GM23248 (cell line): ENCODE results near the gene CD164L2.

Source experiments
- EZH2 ChIP-seq: fragments of 200-600 bp; sonication (generic); IDR thresholded peaks from 2 replicates; pipeline ENCODE4 v1.6.1; 2018; ENCODE audit warnings: antibody characterized with exemption, mild to moderate bottlenecking; ENCODE audit not compliant: insufficient read depth, poor library complexity, severe bottlenecking
- EZH2phosphoT487 ChIP-seq: fragments of 200-600 bp; sonication (generic); IDR thresholded peaks from 2 replicates; pipeline ENCODE4 v1.6.1; 2018; ENCODE audit warnings: antibody characterized with exemption, moderate library complexity, mild to moderate bottlenecking, low read depth; ENCODE audit not compliant: insufficient read depth

- TF ChIP-seq EZH2 (no peak), EZH2phosphoT487 (no peak)
Observed at GRCh38 chr1:27351541-27352107, 31.5 kb downstream of the CD164L2 start.
